ENCODE data around the gene BRAT1. TPM values are rescaled to one million over a fixed set of nuclear protein-coding genes. Genes with fewer than 3 reads are reported as not detected.

The BRAT1 gene
- total and polyA plus RNA-seq, 2 experiments from 2014 or later = 32.5 to 76.8 TPM

DNA sequence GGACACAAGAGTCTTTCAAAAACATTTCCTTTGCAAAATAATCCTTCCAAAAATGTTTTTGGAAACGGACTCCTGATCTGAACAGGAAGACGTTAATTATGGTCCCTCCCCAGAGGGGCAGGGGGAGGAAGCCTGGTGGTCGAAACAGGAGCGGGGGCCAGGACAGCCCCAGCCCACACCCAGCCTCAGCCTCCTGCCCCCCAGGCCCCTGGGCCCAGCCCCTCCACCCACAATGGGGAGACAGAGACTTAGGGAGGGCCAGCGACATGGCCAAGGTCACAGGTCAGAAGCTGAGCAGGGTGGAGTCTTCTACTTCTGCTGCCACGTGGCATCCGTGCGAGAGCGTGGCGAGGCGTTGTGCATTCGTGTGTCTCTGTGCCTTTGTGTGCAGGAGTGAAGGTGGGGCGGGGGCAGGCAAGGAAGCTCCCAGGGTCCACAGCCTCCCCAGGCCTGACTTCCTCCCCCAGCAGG is 65.1 kb downstream of the BRAT1 start (continued):
- no peak for TF ChIP-seq JUNB (IDR thresholded peaks at IDR 0.05; ENCODE audit: unreplicated experiment)
- TF ChIP-seq, protein P1, sequence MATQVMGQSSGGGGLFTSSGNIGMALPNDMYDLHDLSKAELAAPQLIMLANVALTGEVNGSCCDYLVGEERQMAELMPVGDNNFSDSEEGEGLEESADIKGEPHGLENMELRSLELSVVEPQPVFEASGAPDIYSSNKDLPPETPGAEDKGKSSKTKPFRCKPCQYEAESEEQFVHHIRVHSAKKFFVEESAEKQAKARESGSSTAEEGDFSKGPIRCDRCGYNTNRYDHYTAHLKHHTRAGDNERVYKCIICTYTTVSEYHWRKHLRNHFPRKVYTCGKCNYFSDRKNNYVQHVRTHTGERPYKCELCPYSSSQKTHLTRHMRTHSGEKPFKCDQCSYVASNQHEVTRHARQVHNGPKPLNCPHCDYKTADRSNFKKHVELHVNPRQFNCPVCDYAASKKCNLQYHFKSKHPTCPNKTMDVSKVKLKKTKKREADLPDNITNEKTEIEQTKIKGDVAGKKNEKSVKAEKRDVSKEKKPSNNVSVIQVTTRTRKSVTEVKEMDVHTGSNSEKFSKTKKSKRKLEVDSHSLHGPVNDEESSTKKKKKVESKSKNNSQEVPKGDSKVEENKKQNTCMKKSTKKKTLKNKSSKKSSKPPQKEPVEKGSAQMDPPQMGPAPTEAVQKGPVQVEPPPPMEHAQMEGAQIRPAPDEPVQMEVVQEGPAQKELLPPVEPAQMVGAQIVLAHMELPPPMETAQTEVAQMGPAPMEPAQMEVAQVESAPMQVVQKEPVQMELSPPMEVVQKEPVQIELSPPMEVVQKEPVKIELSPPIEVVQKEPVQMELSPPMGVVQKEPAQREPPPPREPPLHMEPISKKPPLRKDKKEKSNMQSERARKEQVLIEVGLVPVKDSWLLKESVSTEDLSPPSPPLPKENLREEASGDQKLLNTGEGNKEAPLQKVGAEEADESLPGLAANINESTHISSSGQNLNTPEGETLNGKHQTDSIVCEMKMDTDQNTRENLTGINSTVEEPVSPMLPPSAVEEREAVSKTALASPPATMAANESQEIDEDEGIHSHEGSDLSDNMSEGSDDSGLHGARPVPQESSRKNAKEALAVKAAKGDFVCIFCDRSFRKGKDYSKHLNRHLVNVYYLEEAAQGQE (IDR thresholded peaks at IDR 0.05; ENCODE audit: unreplicated experiment) = no peak
- no peak for TF ChIP-seq EZH2phosphoT487 (IDR thresholded peaks at IDR 0.05; ENCODE audit: unreplicated experiment)

DNA sequence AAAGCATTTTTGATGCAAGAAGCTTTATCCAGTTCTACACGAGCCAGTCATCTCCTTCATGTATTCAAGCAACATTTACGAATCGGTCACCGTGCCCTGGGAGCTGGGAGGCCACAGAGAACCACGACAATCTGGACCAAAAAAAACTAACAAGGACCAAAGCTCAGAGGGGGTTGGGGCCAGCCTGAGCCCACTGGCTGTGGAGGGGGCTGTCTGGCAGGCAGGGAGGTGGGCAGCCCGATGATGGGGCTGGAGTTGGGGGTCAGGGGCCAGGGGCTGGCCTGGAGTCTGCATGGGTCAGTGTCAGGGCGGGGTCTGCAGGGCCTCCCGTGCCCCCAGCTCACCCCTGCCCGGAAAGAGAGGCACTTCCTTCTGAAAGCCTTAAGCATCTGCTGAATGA is 66.6 kb downstream of the BRAT1 start:
- Histone ChIP-seq H3K4me3 (no peak overlapping the region), H2AFZ (no peak overlapping the region), H3K4me1 (ENCODE audit: insufficient read depth) (no peaks in the 10 kb centered on the region), H3K27me3 (ENCODE audit: insufficient read depth) (no peaks in the 10 kb centered on the region), H3F3A (replicated peaks; ENCODE audit: low read depth) (no peaks in the 10 kb centered on the region), H3K36me3 (ENCODE audit: insufficient read depth) (no peaks in the 10 kb centered on the region), H3K27ac (ENCODE audit: low read depth) (no peak overlapping the region), H3K9me2 (ENCODE audit: insufficient read depth) (no peaks in the 10 kb centered on the region), H3K79me2 (replicated peaks; ENCODE audit: insufficient read depth) (no peaks in the 10 kb centered on the region), H4K20me1 (replicated peaks; ENCODE audit: insufficient read depth) (no peaks in the 10 kb centered on the region), H3K4me2 (no peak overlapping the region)
- Mint-ChIP-seq H3K9me3 (peaks cover 3% of the 10 kb centered on the region; the same call in 2 of the 3 replicates), H3K27me3 (ENCODE audit: insufficient read depth, low read depth, poor library complexity) (peaks cover 4% of the 10 kb centered on the region), H3K4me3 (no peak overlapping the region), H3K36me3 (ENCODE audit: low read depth) (no peaks in the 10 kb centered on the region; the same call in 1 of the 3 replicates), H3K4me1 (no peaks in the 10 kb centered on the region), H3K27ac (no peak overlapping the region)
- no peak for ATAC-seq
- no peak for DNase-seq (ENCODE audit: low spot score)
- no peak for TF ChIP-seq ZNF331 (CRISPR knock-in tag; IDR thresholded peaks at IDR 0.05; ENCODE audit: low read depth)
- TF ChIP-seq STAT1 (IDR thresholded peaks at IDR 0.05; ENCODE audit: unreplicated experiment) = no peak
- TF ChIP-seq EZH2 (IDR thresholded peaks at IDR 0.05; ENCODE audit: low read depth, unreplicated experiment) = no peak
- no peak for TF ChIP-seq POLR2AphosphoS5 (IDR thresholded peaks at IDR 0.05; ENCODE audit: low read depth)
- TF ChIP-seq, protein P2, sequence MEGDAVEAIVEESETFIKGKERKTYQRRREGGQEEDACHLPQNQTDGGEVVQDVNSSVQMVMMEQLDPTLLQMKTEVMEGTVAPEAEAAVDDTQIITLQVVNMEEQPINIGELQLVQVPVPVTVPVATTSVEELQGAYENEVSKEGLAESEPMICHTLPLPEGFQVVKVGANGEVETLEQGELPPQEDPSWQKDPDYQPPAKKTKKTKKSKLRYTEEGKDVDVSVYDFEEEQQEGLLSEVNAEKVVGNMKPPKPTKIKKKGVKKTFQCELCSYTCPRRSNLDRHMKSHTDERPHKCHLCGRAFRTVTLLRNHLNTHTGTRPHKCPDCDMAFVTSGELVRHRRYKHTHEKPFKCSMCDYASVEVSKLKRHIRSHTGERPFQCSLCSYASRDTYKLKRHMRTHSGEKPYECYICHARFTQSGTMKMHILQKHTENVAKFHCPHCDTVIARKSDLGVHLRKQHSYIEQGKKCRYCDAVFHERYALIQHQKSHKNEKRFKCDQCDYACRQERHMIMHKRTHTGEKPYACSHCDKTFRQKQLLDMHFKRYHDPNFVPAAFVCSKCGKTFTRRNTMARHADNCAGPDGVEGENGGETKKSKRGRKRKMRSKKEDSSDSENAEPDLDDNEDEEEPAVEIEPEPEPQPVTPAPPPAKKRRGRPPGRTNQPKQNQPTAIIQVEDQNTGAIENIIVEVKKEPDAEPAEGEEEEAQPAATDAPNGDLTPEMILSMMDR (conservative IDR thresholded peaks at IDR 0.05; ENCODE audit: low read depth in 2 of 2) = no peak
- TF ChIP-seq ZNF114 (CRISPR knock-in tag; IDR thresholded peaks at IDR 0.05) = no peak
- TF ChIP-seq EZH2phosphoT487 (IDR thresholded peaks at IDR 0.05; ENCODE audit: unreplicated experiment) = no peak
- TF ChIP-seq, protein P3, sequence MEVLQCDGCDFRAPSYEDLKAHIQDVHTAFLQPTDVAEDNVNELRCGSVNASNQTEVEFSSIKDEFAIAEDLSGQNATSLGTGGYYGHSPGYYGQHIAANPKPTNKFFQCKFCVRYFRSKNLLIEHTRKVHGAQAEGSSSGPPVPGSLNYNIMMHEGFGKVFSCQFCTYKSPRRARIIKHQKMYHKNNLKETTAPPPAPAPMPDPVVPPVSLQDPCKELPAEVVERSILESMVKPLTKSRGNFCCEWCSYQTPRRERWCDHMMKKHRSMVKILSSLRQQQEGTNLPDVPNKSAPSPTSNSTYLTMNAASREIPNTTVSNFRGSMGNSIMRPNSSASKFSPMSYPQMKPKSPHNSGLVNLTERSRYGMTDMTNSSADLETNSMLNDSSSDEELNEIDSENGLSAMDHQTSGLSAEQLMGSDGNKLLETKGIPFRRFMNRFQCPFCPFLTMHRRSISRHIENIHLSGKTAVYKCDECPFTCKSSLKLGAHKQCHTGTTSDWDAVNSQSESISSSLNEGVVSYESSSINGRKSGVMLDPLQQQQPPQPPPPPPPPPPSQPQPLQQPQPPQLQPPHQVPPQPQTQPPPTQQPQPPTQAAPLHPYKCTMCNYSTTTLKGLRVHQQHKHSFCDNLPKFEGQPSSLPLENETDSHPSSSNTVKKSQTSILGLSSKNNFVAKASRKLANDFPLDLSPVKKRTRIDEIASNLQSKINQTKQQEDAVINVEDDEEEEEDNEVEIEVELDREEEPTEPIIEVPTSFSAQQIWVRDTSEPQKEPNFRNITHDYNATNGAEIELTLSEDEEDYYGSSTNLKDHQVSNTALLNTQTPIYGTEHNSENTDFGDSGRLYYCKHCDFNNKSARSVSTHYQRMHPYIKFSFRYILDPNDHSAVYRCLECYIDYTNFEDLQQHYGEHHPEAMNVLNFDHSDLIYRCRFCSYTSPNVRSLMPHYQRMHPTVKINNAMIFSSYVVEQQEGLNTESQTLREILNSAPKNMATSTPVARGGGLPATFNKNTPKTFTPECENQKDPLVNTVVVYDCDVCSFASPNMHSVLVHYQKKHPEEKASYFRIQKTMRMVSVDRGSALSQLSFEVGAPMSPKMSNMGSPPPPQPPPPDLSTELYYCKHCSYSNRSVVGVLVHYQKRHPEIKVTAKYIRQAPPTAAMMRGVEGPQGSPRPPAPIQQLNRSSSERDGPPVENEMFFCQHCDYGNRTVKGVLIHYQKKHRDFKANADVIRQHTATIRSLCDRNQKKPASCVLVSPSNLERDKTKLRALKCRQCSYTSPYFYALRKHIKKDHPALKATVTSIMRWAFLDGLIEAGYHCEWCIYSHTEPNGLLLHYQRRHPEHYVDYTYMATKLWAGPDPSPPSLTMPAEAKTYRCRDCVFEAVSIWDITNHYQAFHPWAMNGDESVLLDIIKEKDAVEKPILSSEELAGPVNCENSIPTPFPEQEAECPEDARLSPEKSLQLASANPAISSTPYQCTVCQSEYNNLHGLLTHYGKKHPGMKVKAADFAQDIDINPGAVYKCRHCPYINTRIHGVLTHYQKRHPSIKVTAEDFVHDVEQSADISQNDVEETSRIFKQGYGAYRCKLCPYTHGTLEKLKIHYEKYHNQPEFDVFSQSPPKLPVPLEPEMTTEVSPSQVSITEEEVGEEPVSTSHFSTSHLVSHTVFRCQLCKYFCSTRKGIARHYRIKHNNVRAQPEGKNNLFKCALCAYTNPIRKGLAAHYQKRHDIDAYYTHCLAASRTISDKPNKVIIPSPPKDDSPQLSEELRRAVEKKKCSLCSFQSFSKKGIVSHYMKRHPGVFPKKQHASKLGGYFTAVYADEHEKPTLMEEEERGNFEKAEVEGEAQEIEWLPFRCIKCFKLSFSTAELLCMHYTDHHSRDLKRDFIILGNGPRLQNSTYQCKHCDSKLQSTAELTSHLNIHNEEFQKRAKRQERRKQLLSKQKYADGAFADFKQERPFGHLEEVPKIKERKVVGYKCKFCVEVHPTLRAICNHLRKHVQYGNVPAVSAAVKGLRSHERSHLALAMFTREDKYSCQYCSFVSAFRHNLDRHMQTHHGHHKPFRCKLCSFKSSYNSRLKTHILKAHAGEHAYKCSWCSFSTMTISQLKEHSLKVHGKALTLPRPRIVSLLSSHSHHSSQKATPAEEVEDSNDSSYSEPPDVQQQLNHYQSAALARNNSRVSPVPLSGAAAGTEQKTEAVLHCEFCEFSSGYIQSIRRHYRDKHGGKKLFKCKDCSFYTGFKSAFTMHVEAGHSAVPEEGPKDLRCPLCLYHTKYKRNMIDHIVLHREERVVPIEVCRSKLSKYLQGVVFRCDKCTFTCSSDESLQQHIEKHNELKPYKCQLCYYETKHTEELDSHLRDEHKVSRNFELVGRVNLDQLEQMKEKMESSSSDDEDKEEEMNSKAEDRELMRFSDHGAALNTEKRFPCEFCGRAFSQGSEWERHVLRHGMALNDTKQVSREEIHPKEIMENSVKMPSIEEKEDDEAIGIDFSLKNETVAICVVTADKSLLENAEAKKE (CRISPR knock-in tag; IDR thresholded peaks at IDR 0.05) = no peak
- TF ChIP-seq, protein P1 (IDR thresholded peaks at IDR 0.05; ENCODE audit: unreplicated experiment) = no peak
